Measurements from ENCODE around the gene KISS1.
A peak's percentile ranks its signal among the peaks of the same experiment; 100 is the strongest.

KISS1 gene

DNA sequence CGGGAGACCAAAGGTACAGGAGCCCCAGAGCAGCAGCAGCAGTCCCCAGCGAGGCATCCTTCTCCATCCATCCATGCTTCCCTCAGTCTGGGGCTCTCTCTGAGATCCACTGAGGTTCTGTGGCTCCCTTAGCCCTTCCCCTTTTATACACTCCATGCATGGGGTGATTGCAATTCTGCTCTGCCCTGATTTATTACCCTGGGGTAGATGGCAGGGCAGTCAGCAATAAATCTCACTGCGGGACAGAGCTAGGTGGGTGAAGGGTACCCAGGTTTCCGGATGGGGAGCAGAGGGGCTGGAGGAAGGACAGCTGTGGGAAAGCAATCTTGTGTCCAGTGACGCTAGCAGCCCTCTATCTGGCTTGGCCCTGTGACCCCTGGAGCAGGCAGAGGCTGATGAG is 30.1 kb downstream of the KISS1 start, which contains the start of gene REN:
REN (minus strand) TSS at position 119 of the 400 bp plus-strand sequence; CDS start at position 75, 44 bp downstream.
- H3K27ac ChIP-seq: no peak within 1 kb of the TSS
- DNase-seq (ENCODE audit: low read depth, low spot score): no peak

- no peak overlapping the region for H3K27ac ChIP-seq
- peak; percentile 33 for DNase-seq (ENCODE audit: low read depth, low spot score)
Observed at GRCh38 chr1:204162494-204163074, 33.7 kb downstream of the KISS1 start.

DNA sequence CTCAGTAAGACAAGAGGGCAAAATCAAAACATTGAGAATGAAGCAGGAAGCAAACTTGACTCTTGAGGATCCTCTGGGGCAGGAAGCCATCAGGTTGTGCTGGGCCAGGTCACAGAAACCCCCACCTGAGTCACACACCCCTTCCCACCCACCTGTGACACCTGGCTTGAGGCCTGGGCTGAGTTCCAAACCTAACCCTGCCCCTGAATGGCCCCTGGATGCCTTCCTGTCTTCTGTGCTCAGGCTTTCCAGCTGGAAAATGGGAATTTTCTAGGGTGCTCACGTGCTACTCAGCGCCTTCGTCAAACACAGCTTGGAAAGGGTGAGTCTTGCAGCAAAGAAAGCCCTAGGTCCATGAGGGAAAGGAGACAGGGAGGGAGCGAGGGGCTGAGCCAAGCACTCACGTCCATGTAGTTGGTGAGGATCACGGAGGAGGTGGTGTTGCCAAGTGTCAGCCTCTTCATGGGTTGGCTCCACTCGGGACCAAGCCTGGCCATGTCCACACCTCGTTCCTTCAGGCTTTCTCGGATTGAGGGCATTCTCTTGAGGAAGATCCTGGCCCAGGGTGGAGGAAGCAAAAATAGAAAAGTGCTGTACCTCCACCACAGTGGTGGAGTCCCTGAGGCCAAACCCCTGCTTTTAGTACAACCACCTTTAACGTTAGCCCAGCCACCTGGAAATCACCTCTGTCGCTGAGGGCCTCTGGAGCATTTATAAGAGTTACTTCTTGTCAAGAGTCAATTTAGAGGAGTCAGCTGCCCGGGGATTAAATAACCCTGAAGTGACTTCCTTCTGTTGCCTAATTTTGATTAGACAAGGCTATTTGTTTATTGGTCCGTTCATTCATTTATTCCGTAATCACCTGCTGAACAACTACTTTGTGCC is 34.4 kb downstream of the KISS1 start:
- DNase-seq (ENCODE audit: low read depth, low spot score): no peak
- no peak overlapping the region for H3K27ac ChIP-seq

DNA sequence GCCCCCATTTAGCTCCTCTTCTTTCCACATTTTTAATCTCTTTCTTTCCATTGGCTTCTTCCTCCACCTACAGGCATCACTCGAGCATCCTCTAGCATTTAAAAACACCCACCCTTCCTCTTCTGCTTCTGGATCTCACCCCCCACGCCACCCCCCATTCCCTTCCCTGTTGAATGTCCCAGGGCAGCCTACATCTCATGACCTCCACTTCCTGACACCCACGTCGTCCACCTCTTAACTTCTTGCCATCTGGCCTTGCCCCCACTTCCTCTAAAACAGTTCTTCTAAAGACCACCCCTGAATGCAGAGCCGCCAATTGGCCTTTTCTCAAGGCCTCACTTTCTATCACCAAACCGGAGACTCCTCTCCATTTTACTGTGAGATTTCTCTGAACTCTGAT is 38.3 kb downstream of the KISS1 start:
- no peak overlapping the region for H3K27ac ChIP-seq
- no peak for DNase-seq (ENCODE audit: low read depth, low spot score)

DNA sequence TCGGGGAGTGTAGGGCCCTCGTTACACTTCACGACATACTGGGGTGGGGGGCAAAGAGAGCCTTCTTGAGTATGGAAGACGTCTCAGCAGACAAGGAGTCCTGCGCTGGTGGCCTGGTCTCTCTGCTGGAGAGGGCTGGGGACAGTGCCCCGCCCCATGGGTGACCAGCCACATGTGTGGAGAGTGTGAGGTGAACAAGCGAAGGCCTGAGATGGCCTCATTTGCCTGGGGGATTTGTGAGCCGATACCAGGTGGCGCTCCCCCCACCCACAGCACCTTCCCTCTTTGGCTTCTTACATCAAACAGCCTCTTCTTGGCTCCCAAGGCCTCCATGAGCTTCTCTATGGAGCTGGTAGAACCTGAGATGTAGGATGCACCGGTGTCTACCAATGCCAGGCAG is 40.4 kb downstream of the KISS1 start:
- H3K27ac ChIP-seq: no peak overlapping the region
- DNase-seq (ENCODE audit: low read depth, low spot score): no peak

GRCh38 chr1:204154568-204155255 is 41.6 kb downstream of the KISS1 start:
- H3K27ac ChIP-seq: peak overlapping the region; percentile 76
- peak; percentile 81 for DNase-seq (ENCODE audit: low read depth, low spot score)

GRCh38 chr1:204153667-204154066 is 42.6 kb downstream of the KISS1 start:
- H3K27ac ChIP-seq: peak overlapping the region; percentile 76
- no peak for DNase-seq (ENCODE audit: low read depth, low spot score)

DNA sequence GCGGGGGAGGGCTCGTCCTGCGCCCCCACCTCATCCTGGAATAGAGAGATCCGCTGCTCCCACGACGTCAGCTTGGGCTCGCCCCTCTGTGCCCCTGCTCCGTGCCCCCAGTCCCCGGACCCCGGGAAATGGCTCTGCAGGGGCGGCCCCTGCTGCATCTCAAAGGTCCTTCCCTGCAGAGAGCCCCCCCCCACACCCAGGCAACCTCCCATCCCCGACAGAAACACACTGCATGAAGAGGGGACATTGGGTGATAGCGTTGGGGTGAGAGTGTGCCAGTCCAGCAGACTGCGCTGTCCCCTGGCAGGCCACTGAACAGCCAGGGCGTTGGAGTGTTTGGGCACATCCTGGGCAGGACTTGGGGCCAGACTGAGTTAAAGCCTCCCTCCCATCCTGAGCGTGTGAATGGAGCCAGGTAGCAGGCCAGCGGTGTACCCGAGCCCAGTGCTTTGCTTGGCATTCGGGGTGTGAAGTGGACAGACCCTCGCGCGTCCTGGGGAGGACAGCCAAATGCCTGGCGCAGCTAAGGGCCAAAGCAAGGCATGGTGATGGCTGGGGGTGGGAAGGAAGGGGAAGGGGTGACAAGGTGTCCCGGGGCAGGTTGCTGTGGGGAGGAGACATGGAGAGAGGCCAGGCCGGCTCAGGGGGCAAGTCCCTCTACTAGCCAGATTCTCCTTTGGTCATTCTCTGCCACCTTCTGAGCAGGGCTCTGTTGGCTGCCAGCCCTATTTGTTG is 43.8 kb downstream of the KISS1 start:
- no peak for DNase-seq (ENCODE audit: low read depth, low spot score)
- peak overlapping the region; percentile 57 for H3K27ac ChIP-seq

DNA sequence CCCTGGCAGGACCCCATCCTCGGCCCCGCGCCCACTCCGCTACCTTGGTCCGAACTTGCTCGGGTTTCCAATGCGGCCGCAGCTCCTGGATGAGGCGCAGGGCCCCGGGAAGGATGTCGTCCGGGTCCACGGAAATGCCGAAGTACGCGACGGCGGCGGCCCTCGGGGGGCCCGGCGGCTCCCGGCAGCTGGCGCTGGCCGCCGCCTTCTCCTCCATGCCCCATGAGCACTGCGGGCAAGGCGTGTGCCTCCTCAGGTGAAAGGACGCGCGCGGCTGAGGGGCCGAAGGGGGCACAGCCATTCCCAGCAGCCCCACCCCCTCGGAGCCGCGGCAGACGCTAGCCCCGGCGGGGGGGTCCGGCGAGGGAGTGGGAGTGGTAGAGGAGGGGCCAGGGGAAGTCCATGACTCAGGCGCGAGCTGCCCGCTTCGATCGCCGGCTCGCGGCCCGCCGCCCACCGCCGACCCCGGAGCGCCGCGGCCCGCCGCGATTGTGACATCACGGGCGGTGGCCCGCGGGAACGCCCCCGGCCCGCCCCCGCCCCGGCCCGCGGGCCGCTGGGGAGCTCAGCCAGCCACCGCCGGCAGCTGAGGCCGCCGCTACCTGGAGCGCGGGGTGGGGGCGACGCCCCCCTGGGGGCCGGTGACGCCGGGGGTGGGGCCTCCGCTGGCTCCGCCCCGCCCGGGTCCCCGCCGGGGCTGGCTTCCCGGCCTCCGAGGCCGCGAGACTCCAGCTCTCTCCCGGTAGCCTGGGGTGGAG is 44.6 kb downstream of the KISS1 start, which contains the start of gene ETNK2:
ETNK2 (minus strand) TSS at position 493 of the 758 bp plus-strand sequence; CDS start at position 301, 192 bp downstream.
- H3K27ac ChIP-seq: peak within 1 kb of the TSS; percentile 57
- DNase-seq (ENCODE audit: low read depth, low spot score): no peak

- H3K27ac ChIP-seq: peak overlapping the region; percentile 57
- no peak for DNase-seq (ENCODE audit: low read depth, low spot score)
Observed at GRCh38 chr1:204150702-204151551, 45.4 kb downstream of the KISS1 start.

DNA sequence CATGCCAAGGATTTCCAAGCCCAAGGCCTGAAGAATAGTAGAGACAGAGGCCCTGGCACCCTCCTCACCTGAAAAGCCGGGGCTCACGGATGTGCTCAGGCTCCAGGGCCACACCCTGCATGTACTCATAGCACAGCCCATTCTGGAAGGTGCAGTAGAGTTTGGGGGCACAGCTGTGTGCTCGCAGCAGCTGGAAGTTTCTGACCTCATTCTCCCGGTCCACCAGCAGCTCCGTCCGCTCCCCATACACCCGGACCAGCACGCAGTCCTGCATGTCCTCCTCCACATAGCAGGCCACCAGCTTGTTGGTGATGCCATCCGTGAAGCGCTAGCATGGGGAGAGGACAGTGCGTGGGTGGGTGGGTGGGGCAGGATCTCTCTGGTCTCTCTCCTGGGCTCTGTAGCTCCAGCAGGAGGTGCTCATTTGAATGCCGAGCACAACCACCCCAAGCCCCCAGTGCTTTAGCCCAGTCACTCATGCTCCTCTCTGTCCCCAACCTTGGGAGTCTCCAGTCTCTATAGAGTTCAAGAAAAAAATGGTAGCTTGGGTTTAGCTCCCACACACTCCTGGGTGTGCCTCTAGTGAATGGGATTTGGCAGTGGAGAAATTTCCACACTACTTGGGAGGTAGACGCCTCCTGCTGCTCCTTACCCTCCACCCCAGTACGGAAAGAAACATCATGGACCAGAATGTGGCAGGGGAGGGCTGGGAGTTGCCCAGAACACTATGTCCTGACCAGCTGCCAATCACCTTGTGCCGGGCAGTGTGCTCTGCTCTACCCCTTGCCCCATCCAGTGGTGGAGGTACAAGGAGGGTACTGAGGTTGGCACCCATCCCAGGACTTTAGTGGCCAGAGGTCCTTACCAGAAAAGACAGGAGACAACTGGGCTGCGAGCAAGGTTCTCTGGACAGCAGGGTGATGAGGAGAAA is 46.4 kb downstream of the KISS1 start:
- DNase-seq (ENCODE audit: low read depth, low spot score): no peak
- H3K27ac ChIP-seq: no peak overlapping the region

GRCh38 chr1:204149107-204149506 is 47.2 kb downstream of the KISS1 start:
- DNase-seq (ENCODE audit: low read depth, low spot score): no peak
- H3K27ac ChIP-seq: no peak overlapping the region

GRCh38 chr1:204147406-204148383 is 48.6 kb downstream of the KISS1 start:
- H3K27ac ChIP-seq: no peak overlapping the region
- no peak for DNase-seq (ENCODE audit: low read depth, low spot score)

DNA sequence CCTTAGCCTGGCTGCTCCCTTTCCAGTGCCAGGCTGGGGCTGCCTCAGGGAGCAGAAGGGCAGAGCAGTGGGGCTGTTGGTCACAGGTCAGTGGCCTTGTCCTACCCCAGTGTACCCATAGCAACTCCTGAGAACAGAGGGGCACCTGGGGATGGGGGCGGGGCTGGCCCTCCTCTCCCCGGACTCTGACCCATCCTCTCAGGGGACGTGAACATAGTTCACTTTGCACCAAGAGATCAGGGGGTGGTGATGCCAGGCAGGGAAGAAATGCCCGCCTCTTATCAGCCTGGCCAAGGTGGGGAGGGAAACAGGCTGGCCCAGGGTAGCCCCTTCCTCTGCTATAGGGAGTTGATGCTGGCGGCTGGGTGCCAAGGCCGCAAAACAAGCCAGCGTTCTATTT is 49.3 kb downstream of the KISS1 start:
- no peak overlapping the region for H3K27ac ChIP-seq
- DNase-seq (ENCODE audit: low read depth, low spot score): no peak

GRCh38 chr1:204146309-204146708 is 50.0 kb downstream of the KISS1 start:
- no peak for DNase-seq (ENCODE audit: low read depth, low spot score)
- no peak overlapping the region for H3K27ac ChIP-seq

DNA sequence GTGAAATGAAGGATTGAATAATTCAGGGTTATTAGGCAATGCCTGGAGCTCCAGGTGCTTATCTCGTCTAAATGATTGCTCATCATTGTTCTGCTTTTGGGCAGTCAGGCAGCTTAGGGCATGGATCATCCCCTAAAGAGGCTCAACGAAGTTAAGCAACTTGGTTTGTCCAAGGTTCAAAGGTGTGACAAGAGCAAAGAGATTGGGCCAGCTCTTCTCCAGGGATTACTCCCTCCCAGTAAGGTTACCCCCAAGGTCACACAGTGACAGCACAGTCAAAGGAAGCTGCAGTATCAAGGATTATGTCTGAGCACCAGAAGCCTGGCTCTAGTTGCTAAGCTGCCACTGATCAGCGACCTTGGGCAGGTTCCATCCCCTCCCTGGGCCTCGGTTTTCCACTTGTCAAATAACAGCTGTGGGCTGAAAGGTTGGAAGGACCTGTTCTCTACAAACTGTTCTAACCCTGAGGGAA is 51.2 kb downstream of the KISS1 start:
- H3K27ac ChIP-seq: no peak overlapping the region
- no peak for DNase-seq (ENCODE audit: low read depth, low spot score)

Measured in epithelial cell of prostate (primary cell).